WI38 (cell line): ENCODE measurements around the gene CEACAM6.
"Not testable (repeated sequence)": the region's sequence is repeated elsewhere in the genome, so short reads cannot be mapped to it uniquely, and the experiment has no call there.

Experiments used
- H3K4me3 ChIP-seq: 2 replicates; pipeline ENCODE4 v1.5.1; 2011; ENCODE audit warnings: low read depth, mild to moderate bottlenecking, control low read depth, low read length
- TF ChIP-seq, protein P1 (sequence below): IDR thresholded peaks from 2 replicates; pipeline ENCODE4 v1.5.1; 2012; ENCODE audit warnings: low read depth, mild to moderate bottlenecking, control low read depth, low read length

Gene CEACAM6

GRCh38 chr19:41755328-41755913 is at the start of gene CEACAM6:
Gene CEACAM6, plus strand, starts transcription at chr19:41755530. Its CDS starts 109 bp downstream, at chr19:41755639.
- H3K4me3 ChIP-seq = no peak within 1 kb of the TSS
- TF ChIP-seq, protein P1, sequence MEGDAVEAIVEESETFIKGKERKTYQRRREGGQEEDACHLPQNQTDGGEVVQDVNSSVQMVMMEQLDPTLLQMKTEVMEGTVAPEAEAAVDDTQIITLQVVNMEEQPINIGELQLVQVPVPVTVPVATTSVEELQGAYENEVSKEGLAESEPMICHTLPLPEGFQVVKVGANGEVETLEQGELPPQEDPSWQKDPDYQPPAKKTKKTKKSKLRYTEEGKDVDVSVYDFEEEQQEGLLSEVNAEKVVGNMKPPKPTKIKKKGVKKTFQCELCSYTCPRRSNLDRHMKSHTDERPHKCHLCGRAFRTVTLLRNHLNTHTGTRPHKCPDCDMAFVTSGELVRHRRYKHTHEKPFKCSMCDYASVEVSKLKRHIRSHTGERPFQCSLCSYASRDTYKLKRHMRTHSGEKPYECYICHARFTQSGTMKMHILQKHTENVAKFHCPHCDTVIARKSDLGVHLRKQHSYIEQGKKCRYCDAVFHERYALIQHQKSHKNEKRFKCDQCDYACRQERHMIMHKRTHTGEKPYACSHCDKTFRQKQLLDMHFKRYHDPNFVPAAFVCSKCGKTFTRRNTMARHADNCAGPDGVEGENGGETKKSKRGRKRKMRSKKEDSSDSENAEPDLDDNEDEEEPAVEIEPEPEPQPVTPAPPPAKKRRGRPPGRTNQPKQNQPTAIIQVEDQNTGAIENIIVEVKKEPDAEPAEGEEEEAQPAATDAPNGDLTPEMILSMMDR = no peak

GRCh38 chr19:41706741-41707501 is 48.4 kb upstream of the CEACAM6 start:
- no peak overlapping the region for H3K4me3 ChIP-seq
- TF ChIP-seq, protein P1 = peak; percentile 54

DNA sequence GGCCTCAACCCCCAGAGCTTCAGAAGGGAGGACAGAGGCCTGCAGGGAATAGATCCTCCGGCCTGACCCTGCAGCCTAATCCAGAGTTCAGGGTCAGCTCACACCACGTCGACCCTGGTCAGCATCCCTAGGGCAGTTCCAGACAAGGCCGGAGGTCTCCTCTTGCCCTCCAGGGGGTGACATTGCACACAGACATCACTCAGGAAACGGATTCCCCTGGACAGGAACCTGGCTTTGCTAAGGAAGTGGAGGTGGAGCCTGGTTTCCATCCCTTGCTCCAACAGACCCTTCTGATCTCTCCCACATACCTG is 47.9 kb upstream of the CEACAM6 start:
- no peak overlapping the region for H3K4me3 ChIP-seq
- TF ChIP-seq, protein P1 = no peak

- H3K4me3 ChIP-seq = no peak overlapping the region
- TF ChIP-seq, protein P1 = no peak
These were observed 47.4 kb upstream of the CEACAM6 start for GRCh38 chr19:41707871-41708371.

GRCh38 chr19:41708481-41708880 is 46.8 kb upstream of the CEACAM6 start, which contains the start of gene CEACAM5:
Gene CEACAM5, plus strand, starts transcription at chr19:41708626. Its CDS starts 106 bp downstream, at chr19:41708732.
- TF ChIP-seq, protein P1 = no peak
- no peak within 1 kb of the TSS for H3K4me3 ChIP-seq

GRCh38 chr19:41709516-41709915 is 45.8 kb upstream of the CEACAM6 start:
- H3K4me3 ChIP-seq = not testable (repeated sequence)

- TF ChIP-seq, protein P1 = no peak
- no peak overlapping the region for H3K4me3 ChIP-seq
These were observed 45.2 kb upstream of the CEACAM6 start for GRCh38 chr19:41709951-41710645.
